OCI-LY3 (cell line): ENCODE measurements around the gene RBBP4.
"Not testable (repeated sequence)": the region's sequence is repeated elsewhere in the genome, so short reads cannot be mapped to it uniquely, and the experiment has no call there.

Experiments used
- EZH2phosphoT487 ChIP-seq: fragments of 200-600 bp; shearing (Covaris generic); IDR thresholded peaks from 2 replicates; pipeline ENCODE4 v1.6.1; 2018; ENCODE audit warnings: antibody characterized with exemption, mixed run types, low read depth
- TF ChIP-seq, protein P1 (sequence below): fragments of 200-600, 300-600 bp; sonication (generic); IDR thresholded peaks from 2 replicates; pipeline ENCODE4 v1.5.1; 2014; ENCODE audit warnings: antibody characterized with exemption, low read length, low read depth

GRCh38 chr1:32642292-32642827 lies 8.6 kb upstream of the RBBP4 start:
- not testable (repeated sequence) for TF ChIP-seq EZH2phosphoT487
- TF ChIP-seq, protein P1, sequence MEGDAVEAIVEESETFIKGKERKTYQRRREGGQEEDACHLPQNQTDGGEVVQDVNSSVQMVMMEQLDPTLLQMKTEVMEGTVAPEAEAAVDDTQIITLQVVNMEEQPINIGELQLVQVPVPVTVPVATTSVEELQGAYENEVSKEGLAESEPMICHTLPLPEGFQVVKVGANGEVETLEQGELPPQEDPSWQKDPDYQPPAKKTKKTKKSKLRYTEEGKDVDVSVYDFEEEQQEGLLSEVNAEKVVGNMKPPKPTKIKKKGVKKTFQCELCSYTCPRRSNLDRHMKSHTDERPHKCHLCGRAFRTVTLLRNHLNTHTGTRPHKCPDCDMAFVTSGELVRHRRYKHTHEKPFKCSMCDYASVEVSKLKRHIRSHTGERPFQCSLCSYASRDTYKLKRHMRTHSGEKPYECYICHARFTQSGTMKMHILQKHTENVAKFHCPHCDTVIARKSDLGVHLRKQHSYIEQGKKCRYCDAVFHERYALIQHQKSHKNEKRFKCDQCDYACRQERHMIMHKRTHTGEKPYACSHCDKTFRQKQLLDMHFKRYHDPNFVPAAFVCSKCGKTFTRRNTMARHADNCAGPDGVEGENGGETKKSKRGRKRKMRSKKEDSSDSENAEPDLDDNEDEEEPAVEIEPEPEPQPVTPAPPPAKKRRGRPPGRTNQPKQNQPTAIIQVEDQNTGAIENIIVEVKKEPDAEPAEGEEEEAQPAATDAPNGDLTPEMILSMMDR: not testable (repeated sequence)
